H1 (cell line): ENCODE results near the gene TRIML2. TPM values are rescaled to one million over a fixed set of nuclear protein-coding genes. Genes with fewer than 3 reads are reported as not detected.

ENCODE experiments used
- CTCF ChIA-PET: fragments of 300-600 bp; sonication (Branson Sonifier 250); formaldehyde crosslinking; loops from one replicate; lab custom pipeline; 2021; ENCODE audit not compliant: partially characterized antibody; lab: Charles Lee
- POLR2A ChIA-PET: fragments of 300-600 bp; sonication (Branson Sonifier 250); formaldehyde crosslinking; loops from one replicate; lab custom pipeline; 2021; ENCODE audit warnings: inconsistent platforms; ENCODE audit not compliant: partially characterized antibody; lab: Charles Lee
- DNase-seq, 2 experiments: peaks; one replicate each; pipeline versions ENCODE4 v3.0.0 to v3.0.0-alpha.2; 2010 to 2022; ENCODE audit warnings: low spot score in 2 of 2, low read depth in 1 of 2, mixed read lengths in 1 of 2
- FAIRE-seq: peaks from 2 replicates; lab custom pipeline; 2011; peaks lifted over from hg19 to GRCh38; lab: Jason Lieb, UNC
- H2AFZ ChIP-seq: 2 replicates; pipeline ENCODE4 v1.8.1; 2012; ENCODE audit warnings: low read length, inconsistent platforms
- H2AK5ac ChIP-seq: 2 replicates; pipeline ENCODE4 v1.6.1; 2013; ENCODE audit warnings: low read depth, low read length
- H2BK120ac ChIP-seq: replicated peaks from 2 replicates; pipeline ENCODE3; 2013; ENCODE audit warnings: low read depth, low read length, inconsistent platforms
- H2BK12ac ChIP-seq: 2 replicates; pipeline ENCODE4 v1.6.1; 2013; ENCODE audit warnings: low read depth, low read length
- H2BK15ac ChIP-seq: 2 replicates; pipeline ENCODE4 v1.6.1; 2013; ENCODE audit warnings: low read length
- H2BK20ac ChIP-seq: 2 replicates; pipeline ENCODE4 v1.6.1; 2013; ENCODE audit warnings: low read length
- H2BK5ac ChIP-seq: 2 replicates; pipeline ENCODE4 v1.6.1; 2013; ENCODE audit warnings: low read depth, low read length
- H3K14ac ChIP-seq: 2 replicates; pipeline ENCODE4 v1.6.1; 2013; ENCODE audit warnings: inconsistent platforms; ENCODE audit not compliant: insufficient read length
- H3K18ac ChIP-seq: 2 replicates; pipeline ENCODE4 v1.6.1; 2013; ENCODE audit warnings: low read length; ENCODE audit errors: extremely low read depth
- H3K23ac ChIP-seq: 2 replicates; pipeline ENCODE4 v1.6.1; 2013; ENCODE audit warnings: inconsistent platforms; ENCODE audit not compliant: insufficient read length
- H3K23me2 ChIP-seq: 2 replicates; pipeline ENCODE4 v1.6.1; 2013; ENCODE audit warnings: low read depth, low read length
- H3K27ac ChIP-seq: 2 replicates; pipeline ENCODE4 v1.6.1; 2011; ENCODE audit warnings: low read depth, low read length, inconsistent platforms
- H3K27me3 ChIP-seq, 4 experiments: replicated peaks in 1 of 4; 1 replicate in 1 of 4; 2 replicates in 3 of 4; pipeline versions ENCODE4 v1.6.1 to v1.8.1; 2011 to 2013; ENCODE audit warnings: low read length in 3 of 4, mild to moderate bottlenecking in 3 of 4, inconsistent platforms in 2 of 4, mixed read lengths in 2 of 4, moderate library complexity in 1 of 4; ENCODE audit not compliant: control insufficient read depth in 3 of 4, insufficient read depth in 3 of 4; ENCODE audit errors: extremely low read depth in 1 of 4
- H3K36me3 ChIP-seq, 4 experiments: 2 replicates each; pipeline versions ENCODE4 v1.6.1 to v1.8.1; 2011 to 2013; ENCODE audit warnings: mild to moderate bottlenecking in 4 of 4, low read length in 3 of 4, moderate library complexity in 2 of 4, control low read depth in 1 of 4, inconsistent platforms in 1 of 4; ENCODE audit not compliant: insufficient read depth in 4 of 4, control insufficient read depth in 2 of 4
- H3K4ac ChIP-seq: replicated peaks from 2 replicates; pipeline ENCODE3; 2013; ENCODE audit warnings: low read length, low read depth, mixed read lengths, inconsistent platforms; ENCODE audit not compliant: insufficient read length
- H3K4me1 ChIP-seq, 4 experiments: replicated peaks in 1 of 4; 1 replicate in 1 of 4; 2 replicates in 3 of 4; pipeline versions ENCODE4 v1.6.1 to v1.8.1; 2011 to 2013; ENCODE audit warnings: low read length in 3 of 4, inconsistent platforms in 2 of 4, mixed read lengths in 1 of 4; ENCODE audit not compliant: insufficient read depth in 4 of 4, control insufficient read depth in 3 of 4
- H3K4me2 ChIP-seq, 2 experiments: 2 replicates each; pipeline versions ENCODE4 v1.6.1 to v1.8.1; 2011 to 2013; ENCODE audit warnings: low read depth in 2 of 2, low read length in 2 of 2, control low read depth in 1 of 2, inconsistent platforms in 1 of 2, mild to moderate bottlenecking in 1 of 2; ENCODE audit not compliant: insufficient read depth in 1 of 2
- H3K4me3 ChIP-seq, 4 experiments: fragments of 200-600, 300-600 bp in 1 of 4; sonication (generic), shearing (Covaris generic), sonication (Bioruptor Twin) in 1 of 4; 2 replicates each; pipeline versions ENCODE4 v1.5.1 to v1.8.1; 2011 to 2016; ENCODE audit warnings: low read length in 4 of 4, low read depth in 3 of 4, control low read depth in 2 of 4, inconsistent platforms in 2 of 4, mild to moderate bottlenecking in 2 of 4, mixed read lengths in 1 of 4, moderate library complexity in 1 of 4; ENCODE audit not compliant: insufficient read depth in 2 of 4; ENCODE audit errors: extremely low read depth in 1 of 4
- H3K56ac ChIP-seq: replicated peaks from 2 replicates; pipeline ENCODE3; 2013; ENCODE audit warnings: low read depth, mild to moderate bottlenecking, mixed read lengths, low read length, inconsistent platforms; ENCODE audit not compliant: insufficient read length
- H3K79me1 ChIP-seq: 2 replicates; pipeline ENCODE4 v1.6.1; 2013; ENCODE audit warnings: low read depth, low read length, control low read depth
- H3K79me2 ChIP-seq, 2 experiments: 2 replicates each; pipeline versions ENCODE4 v1.6.1 to v1.8.1; 2012 to 2013; ENCODE audit warnings: low read length in 2 of 2, mild to moderate bottlenecking in 2 of 2, inconsistent platforms in 1 of 2; ENCODE audit not compliant: insufficient read depth in 2 of 2, control insufficient read depth in 1 of 2
- H3K9ac ChIP-seq, 4 experiments: replicated peaks in 1 of 4; 1 replicate in 1 of 4; 2 replicates in 3 of 4; pipeline versions ENCODE4 v1.6.1 to v1.8.1; 2011 to 2013; ENCODE audit warnings: low read depth in 3 of 4, low read length in 3 of 4, control low read depth in 2 of 4, mild to moderate bottlenecking in 2 of 4, moderate library complexity in 2 of 4, inconsistent platforms in 1 of 4; ENCODE audit errors: extremely low read depth in 1 of 4
- H3K9me3 ChIP-seq, 2 experiments: 2 replicates each; pipeline versions ENCODE4 v1.6.1 to v1.8.1; 2012 to 2013; ENCODE audit warnings: mild to moderate bottlenecking in 2 of 2, moderate library complexity in 2 of 2, control low read depth in 1 of 2, inconsistent platforms in 1 of 2, low read depth in 1 of 2, low read length in 1 of 2, mixed read lengths in 1 of 2; ENCODE audit not compliant: insufficient read depth in 2 of 2
- H4K20me1 ChIP-seq, 2 experiments: replicated peaks in 1 of 2; 2 replicates each; pipeline versions ENCODE3 to v1.8.1; 2011 to 2013; ENCODE audit warnings: inconsistent platforms in 2 of 2, low read length in 2 of 2, mild to moderate bottlenecking in 1 of 2; ENCODE audit not compliant: insufficient read depth in 2 of 2, control insufficient read depth in 1 of 2
- H4K5ac ChIP-seq: 2 replicates; pipeline ENCODE4 v1.6.1; 2013; ENCODE audit warnings: low read length, low read depth, mixed read lengths, inconsistent platforms; ENCODE audit not compliant: insufficient read length
- H4K8ac ChIP-seq: 2 replicates; pipeline ENCODE4 v1.8.0; 2013; ENCODE audit warnings: mild to moderate bottlenecking, moderate library complexity, low read length, inconsistent platforms; ENCODE audit not compliant: insufficient read depth; ENCODE audit errors: extremely low read depth
- H4K91ac ChIP-seq: replicated peaks from 2 replicates; pipeline ENCODE3; 2013; ENCODE audit warnings: low read length, mixed read lengths, inconsistent platforms; ENCODE audit not compliant: insufficient read length
- ATF3 ChIP-seq: IDR thresholded peaks from 2 replicates; pipeline ENCODE4 v1.6.1; 2011; ENCODE audit warnings: low read depth, mild to moderate bottlenecking, low read length; ENCODE audit not compliant: insufficient read depth
- CTCF ChIP-seq, 3 experiments: IDR thresholded peaks; 1 replicate in 2 of 3; 2 replicates in 1 of 3; pipeline versions ENCODE4 v1.5.1 to v1.6.1; 2011; ENCODE audit warnings: low read length in 3 of 3, mild to moderate bottlenecking in 3 of 3, inconsistent platforms in 2 of 3, low read depth in 1 of 3, moderate library complexity in 1 of 3; ENCODE audit not compliant: insufficient read depth in 1 of 3; ENCODE audit errors: control extremely low read depth in 1 of 3
- GTF2F1 ChIP-seq: IDR thresholded peaks from 2 replicates; pipeline ENCODE4 v1.6.1; 2012; ENCODE audit warnings: low read depth, low read length, improper control_type of control experiment, borderline replicate concordance
- KDM1A ChIP-seq: fragments of 200-600, 300-600 bp; sonication (generic); IDR thresholded peaks from 2 replicates; pipeline ENCODE4 v1.7.1; 2016; ENCODE audit warnings: mild to moderate bottlenecking, low read length, borderline replicate concordance
- RAD21 ChIP-seq, 2 experiments: IDR thresholded peaks in 1 of 2; conservative IDR thresholded peaks in 1 of 2; 2 replicates each; pipeline ENCODE4 v1.6.1; 2011; ENCODE audit warnings: low read depth in 2 of 2, low read length in 2 of 2, improper control_type of control experiment in 1 of 2, inconsistent platforms in 1 of 2, mild to moderate bottlenecking in 1 of 2, moderate library complexity in 1 of 2
- SP2 ChIP-seq: IDR thresholded peaks from 2 replicates; pipeline ENCODE4 v1.6.1; 2012; ENCODE audit warnings: mild to moderate bottlenecking, low read length, inconsistent platforms
- SUZ12 ChIP-seq: fragments of 200-600 bp; sonication (generic); IDR thresholded peaks from 2 replicates; pipeline ENCODE4 v1.6.1; 2012; ENCODE audit warnings: mild to moderate bottlenecking, inconsistent platforms, low read length, moderate library complexity, mixed read lengths
- WGBS, 2 experiments: shearing (Covaris generic) in 1 of 2; methylation state at CpG; one replicate each; pipeline versions ENCODE4 v1.1.6 to v1.1.7; 2013 to 2015; ENCODE audit warnings: low lambda C conversion rate in 2 of 2, mixed read lengths in 2 of 2, inconsistent platforms in 1 of 2, low coverage in 1 of 2, missing lambda C conversion rate in 1 of 2; ENCODE audit not compliant: insufficient replicate concordance in 2 of 2, insufficient coverage in 1 of 2, insufficient read length in 1 of 2; ENCODE audit errors: extremely low coverage in 1 of 2, missing lambda C conversion rate in 1 of 2; 5-methylcytosine and 5-hydroxymethylcytosine counted together
- polyA plus RNA-seq, 7 experiments: library from polyadenylated mRNA; depleted of rRNA in 3 of 7; stranded (reverse) in 5 of 7; unstranded in 2 of 7; fragments of >200 nt in 5 of 7; fragments of 200-250 nt in 2 of 7; gene quantifications; 1 replicate in 5 of 7; 2 replicates in 1 of 7; 4 replicates in 1 of 7; pipeline versions ENCODE4 v1.2.1 to v1.2.3, GENCODE V29; 2011 to 2013; ENCODE audit warnings: missing spikeins in 2 of 7, mixed read lengths in 2 of 7
- total RNA-seq: library from RNA; stranded (reverse); fragmentation: NEBNext Ultra II Directional; extraction: Animal tissue kit (Norgen Biotek cat#: 25700); gene quantifications from 2 replicates; pipeline ENCODE4 v1.2.1, GENCODE V29; 2021

TRIML2 gene
- total and polyA plus RNA-seq, 2 of the 8 experiments (the other 6 are each of a cell fraction or from before 2014, with no cell fraction given): 28.1 to 59.2 TPM

GRCh38 chr4:188130355-188130754 is 21.0 kb upstream of the TRIML2 start:
- no peaks in the 10 kb centered on the region for H3K36me3 ChIP-seq
- CTCF ChIA-PET: interaction anchor here (0.9 to 1.8 kb wide), 14 partner anchors 10 to 200 kb away, joined by 3 to 7 read pairs (median 4); partner anchors contain the start of gene TRIML2
- no peaks in the 10 kb centered on the region for H3K9me3 ChIP-seq
- H2BK5ac ChIP-seq: no peak overlapping the region
- H3K18ac ChIP-seq: no peak overlapping the region
- no peak for TF ChIP-seq GTF2F1
- TF ChIP-seq CTCF (IDR thresholded peaks at IDR 0.05; ENCODE audit: control extremely low read depth in 1 of 3, insufficient read depth in 1 of 3, low read depth in 1 of 3, low read length in 3 of 3): peak; percentile 46 to 60 (median 48)
- TF ChIP-seq ATF3: no peak
- TF ChIP-seq SUZ12: no peak
- no peak for TF ChIP-seq SP2
- peak; percentile 46 to 68 for TF ChIP-seq RAD21 (IDR thresholded peaks at IDR 0.05 in 1 of 2, conservative IDR thresholded peaks at IDR 0.05 in 1 of 2; ENCODE audit: low read depth in 2 of 2, low read length in 2 of 2)
- TF ChIP-seq KDM1A: no peak
- TF ChIP-seq, all 59 proteins: peak for 2
- no peak for DNase-seq
- Histone ChIP-seq H3K9ac (no peak overlapping the region), H3K27ac (no peak overlapping the region), H3K4ac (no peak overlapping the region), H3K79me2 (no peaks in the 10 kb centered on the region), H3K79me1 (no peaks in the 10 kb centered on the region), H3K23me2 (no peaks in the 10 kb centered on the region), H2AFZ (no peak overlapping the region), H2BK120ac (no peak overlapping the region), H3K14ac (no peak overlapping the region), H2BK15ac (no peak overlapping the region; the same call in 1 of the 2 replicates), H4K91ac (no peak overlapping the region), H4K5ac (no peak overlapping the region), H3K4me3 (no peak overlapping the region), H3K23ac (no peak overlapping the region), H2BK20ac (no peak overlapping the region), H4K8ac (no peak overlapping the region), H3K4me1 (no peaks in the 10 kb centered on the region), H2BK12ac (no peak overlapping the region), H3K56ac (no peak overlapping the region), H4K20me1 (no peaks in the 10 kb centered on the region), H3K27me3 (no peaks in the 10 kb centered on the region), H2AK5ac (no peak overlapping the region), H3K4me2 (no peak overlapping the region)
- 82% methylated on average over 4 of the region's 4 CpGs; no CpG with 5 or more reads in 1 of the 2 experiments for WGBS, 2 experiments
- FAIRE-seq: no peak
- POLR2A ChIA-PET: interaction anchor here (1.3 to 1.9 kb wide), 3 partner anchors 22 to 132 kb away, joined by 3 to 7 read pairs (median 5); no protein-coding TSS in a partner anchor
